ENCODE results near the gene SAFB2.

SAFB2 gene

GRCh38 chr19:5622465-5623396, at the start of gene SAFB2, which contains the start of gene SAFB:
Gene SAFB2, minus strand, starts transcription at chr19:5622776. Its CDS starts 61 bp downstream, at chr19:5622715.
Gene SAFB, plus strand, starts transcription at chr19:5623083. Its CDS starts 123 bp downstream, at chr19:5623206.
- DNase-seq, result peak; percentile 100

- DNase-seq, result no peak
Measured at GRCh38 chr19:5671600-5671999, 49.0 kb upstream of the SAFB2 start.

GRCh38 chr19:5669212-5669611, 46.6 kb upstream of the SAFB2 start:
- no peak for DNase-seq

- no peak for DNase-seq
Measured at GRCh38 chr19:5667751-5668271, 45.2 kb upstream of the SAFB2 start.

GRCh38 chr19:5666921-5667610, 44.5 kb upstream of the SAFB2 start:
- no peak for DNase-seq

GRCh38 chr19:5665781-5666513, 43.4 kb upstream of the SAFB2 start:
- DNase-seq, result no peak

- DNase-seq, result no peak
Measured at GRCh38 chr19:5664515-5664914, 41.9 kb upstream of the SAFB2 start.

- no peak for DNase-seq
Measured at GRCh38 chr19:5663904-5664303, 41.3 kb upstream of the SAFB2 start.

- no peak for DNase-seq
Measured at GRCh38 chr19:5661483-5661882, 38.9 kb upstream of the SAFB2 start.

- no peak for DNase-seq
Measured at GRCh38 chr19:5655412-5655811, 32.8 kb upstream of the SAFB2 start.

- DNase-seq, result no peak
Measured at GRCh38 chr19:5654931-5655330, 32.4 kb upstream of the SAFB2 start.

- no peak for DNase-seq
Measured at GRCh38 chr19:5652261-5652660, 29.7 kb upstream of the SAFB2 start.

GRCh38 chr19:5651361-5651760, 28.8 kb upstream of the SAFB2 start:
- DNase-seq, result no peak

- no peak for DNase-seq
Measured at GRCh38 chr19:5648464-5648863, 25.9 kb upstream of the SAFB2 start.

- no peak for DNase-seq
Measured at GRCh38 chr19:5646703-5647102, 24.1 kb upstream of the SAFB2 start.

GRCh38 chr19:5645409-5645808, 22.8 kb upstream of the SAFB2 start:
- no peak for DNase-seq

GRCh38 chr19:5644037-5644436, 21.5 kb upstream of the SAFB2 start:
- no peak for DNase-seq

- no peak for DNase-seq
Measured at GRCh38 chr19:5643060-5643459, 20.5 kb upstream of the SAFB2 start.

- no peak for DNase-seq
Measured at GRCh38 chr19:5642204-5642603, 19.6 kb upstream of the SAFB2 start.

- no peak for DNase-seq
Measured at GRCh38 chr19:5641171-5641570, 18.6 kb upstream of the SAFB2 start.

GRCh38 chr19:5637971-5638370, 15.4 kb upstream of the SAFB2 start:
- DNase-seq, result no peak

- DNase-seq, result no peak
Measured at GRCh38 chr19:5635427-5635826, 12.9 kb upstream of the SAFB2 start.

- DNase-seq, result no peak
Measured at GRCh38 chr19:5632657-5633056, 10.1 kb upstream of the SAFB2 start.

Measured in left hindlimb (tissue), 1 donor.